Rectal smooth muscle tissue (tissue), 1 donor: ENCODE data around the gene NKX1-1.
"Not testable (repeated sequence)": the region's sequence is repeated elsewhere in the genome, so short reads cannot be mapped to it uniquely, and the experiment has no call there.

ENCODE experiments used
- H3K27ac ChIP-seq: one replicate; pipeline ENCODE4 v1.7.0; 2013; ENCODE audit warnings: low read depth, low read length, inconsistent platforms
- H3K27me3 ChIP-seq: one replicate; pipeline ENCODE4 v1.7.0; 2013; ENCODE audit warnings: low read length; ENCODE audit not compliant: control insufficient read depth, insufficient read depth
- H3K36me3 ChIP-seq: one replicate; pipeline ENCODE4 v1.7.0; 2013; ENCODE audit warnings: low read length; ENCODE audit not compliant: control insufficient read depth, insufficient read depth
- H3K4me1 ChIP-seq: one replicate; pipeline ENCODE4 v1.7.0; 2013; ENCODE audit warnings: low read length; ENCODE audit not compliant: control insufficient read depth, insufficient read depth
- H3K4me3 ChIP-seq: one replicate; pipeline ENCODE4 v1.7.0; 2013; ENCODE audit warnings: low read length
- H3K9ac ChIP-seq: one replicate; pipeline ENCODE4 v1.7.0; 2013; ENCODE audit warnings: low read length

The NKX1-1 gene

GRCh38 chr4:1376391-1376840 lies 29.8 kb downstream of the NKX1-1 start:
- Histone ChIP-seq H3K27ac (no peak overlapping the region), H3K4me1 (no peaks in the 10 kb centered on the region), H3K4me3 (no peak overlapping the region), H3K27me3 (no peaks in the 10 kb centered on the region), H3K9ac (no peak overlapping the region), H3K36me3 (peaks cover 8% of the 10 kb centered on the region)

GRCh38 chr4:1375761-1376322 lies 30.4 kb downstream of the NKX1-1 start:
- H3K4me1 ChIP-seq: no peaks in the 10 kb centered on the region
- H3K27me3 ChIP-seq: no peaks in the 10 kb centered on the region
- no peak overlapping the region for H3K27ac ChIP-seq
- H3K9ac ChIP-seq: no peak overlapping the region
- no peak overlapping the region for H3K4me3 ChIP-seq
- H3K36me3 ChIP-seq: peaks cover 9% of the 10 kb centered on the region

GRCh38 chr4:1375051-1375721 lies 31.1 kb downstream of the NKX1-1 start:
- H3K36me3 ChIP-seq: peaks cover 9% of the 10 kb centered on the region
- H3K27ac ChIP-seq: no peak overlapping the region
- H3K9ac ChIP-seq: no peak overlapping the region
- H3K4me3 ChIP-seq: no peak overlapping the region
- H3K4me1 ChIP-seq: no peaks in the 10 kb centered on the region
- H3K27me3 ChIP-seq: no peaks in the 10 kb centered on the region

GRCh38 chr4:1374706-1375045 lies 31.6 kb downstream of the NKX1-1 start:
- Histone ChIP-seq H3K9ac (no peak overlapping the region), H3K36me3 (peaks cover 9% of the 10 kb centered on the region), H3K27me3 (no peaks in the 10 kb centered on the region), H3K4me3 (no peak overlapping the region), H3K4me1 (no peaks in the 10 kb centered on the region), H3K27ac (no peak overlapping the region)

GRCh38 chr4:1373892-1374705 lies 32.1 kb downstream of the NKX1-1 start:
- Histone ChIP-seq H3K9ac (no peak overlapping the region), H3K27ac (no peak overlapping the region), H3K27me3 (no peaks in the 10 kb centered on the region), H3K4me1 (no peaks in the 10 kb centered on the region), H3K36me3 (peaks cover 9% of the 10 kb centered on the region), H3K4me3 (no peak overlapping the region)

GRCh38 chr4:1372576-1372975 lies 33.7 kb downstream of the NKX1-1 start:
- H3K9ac ChIP-seq, H3K4me3 ChIP-seq, H3K27me3 ChIP-seq, H3K36me3 ChIP-seq, H3K4me1 ChIP-seq, H3K27ac ChIP-seq: not testable (repeated sequence)

GRCh38 chr4:1371176-1372165 lies 34.8 kb downstream of the NKX1-1 start:
- Histone ChIP-seq H3K9ac (no peak overlapping the region), H3K27ac (no peak overlapping the region), H3K4me1 (no peaks in the 10 kb centered on the region), H3K4me3 (no peak overlapping the region), H3K36me3 (peaks cover 9% of the 10 kb centered on the region), H3K27me3 (no peaks in the 10 kb centered on the region)

- H3K27me3 ChIP-seq: no peaks in the 10 kb centered on the region
- H3K36me3 ChIP-seq: peaks cover 8% of the 10 kb centered on the region
- H3K4me1 ChIP-seq: no peaks in the 10 kb centered on the region
- H3K4me3 ChIP-seq: no peak overlapping the region
- no peak overlapping the region for H3K9ac ChIP-seq
- no peak overlapping the region for H3K27ac ChIP-seq
Observed at GRCh38 chr4:1370321-1371124, 35.7 kb downstream of the NKX1-1 start.

GRCh38 chr4:1369479-1370079 lies 36.7 kb downstream of the NKX1-1 start:
- H3K27me3 ChIP-seq: no peaks in the 10 kb centered on the region
- no peak overlapping the region for H3K4me3 ChIP-seq
- peaks cover 6% of the 10 kb centered on the region for H3K36me3 ChIP-seq
- H3K9ac ChIP-seq: no peak overlapping the region
- no peak overlapping the region for H3K27ac ChIP-seq
- H3K4me1 ChIP-seq: no peaks in the 10 kb centered on the region

- Histone ChIP-seq H3K36me3 (peaks cover 6% of the 10 kb centered on the region), H3K9ac (no peak overlapping the region), H3K27me3 (no peaks in the 10 kb centered on the region), H3K4me3 (no peak overlapping the region), H3K27ac (no peak overlapping the region), H3K4me1 (no peaks in the 10 kb centered on the region)
Observed at GRCh38 chr4:1369091-1369450, 37.2 kb downstream of the NKX1-1 start.

GRCh38 chr4:1368421-1369090 lies 37.7 kb downstream of the NKX1-1 start:
- H3K4me1 ChIP-seq: no peaks in the 10 kb centered on the region
- peaks cover 6% of the 10 kb centered on the region for H3K36me3 ChIP-seq
- H3K9ac ChIP-seq: no peak overlapping the region
- no peak overlapping the region for H3K4me3 ChIP-seq
- no peaks in the 10 kb centered on the region for H3K27me3 ChIP-seq
- H3K27ac ChIP-seq: no peak overlapping the region
